GM13977 (cell line): Measurements from ENCODE around the gene FBXO7.

Experiments used
- DNase-seq: peaks from one replicate; pipeline ENCODE4 v3.0.0; 2012; ENCODE audit warnings: low spot score
- CTCF ChIP-seq: IDR thresholded peaks from 2 replicates; pipeline ENCODE4 v1.5.1; 2012; ENCODE audit warnings: mild to moderate bottlenecking, control low read depth; ENCODE audit not compliant: insufficient read depth; ENCODE audit errors: extremely low read depth, missing control alignments
- in situ Hi-C: fragments of 300-500 bp; cut with MboI; formaldehyde crosslinking; loops from one replicate; pipeline ENCODE4 v1.12.0; 2022; ENCODE audit warnings: low sequenced_read_pairs, low pct_unique_long_range_greater_than_20kb, mixed read lengths, inconsistent platforms; ENCODE audit not compliant: unreplicated experiment

The FBXO7 gene

GRCh38 chr22:32542066-32542676, 67.6 kb downstream of the FBXO7 start:
- TF ChIP-seq CTCF: no peak
- in situ Hi-C loops: no loop called here

GRCh38 chr22:32542677-32543357, 68.2 kb downstream of the FBXO7 start:
- TF ChIP-seq CTCF: no peak
- DNase-seq: no peak
- in situ Hi-C loops: no loop called here

More at GRCh38 chr22:32542066-32542676, 67.6 kb downstream of the FBXO7 start:
- no peak for DNase-seq

- in situ Hi-C loops: no loop called here
- no peak for TF ChIP-seq CTCF
- no peak for DNase-seq
These were observed 70.4 kb downstream of the FBXO7 start for GRCh38 chr22:32544953-32545558.

- no peak for TF ChIP-seq CTCF
- in situ Hi-C loops: no loop called here
- DNase-seq: no peak
These were observed 71.2 kb downstream of the FBXO7 start for GRCh38 chr22:32545801-32546200.

GRCh38 chr22:32546496-32546895, 71.9 kb downstream of the FBXO7 start:
- TF ChIP-seq CTCF: no peak
- no peak for DNase-seq
- in situ Hi-C loops: no loop called here

- in situ Hi-C loops: no loop called here
- DNase-seq: no peak
- TF ChIP-seq CTCF: no peak
These were observed 72.3 kb downstream of the FBXO7 start for GRCh38 chr22:32546935-32547334.
